NCI-H524 (cell line): Measurements from ENCODE around the gene TRPV5.

Experiments used
- DNase-seq, 2 experiments: peaks; one replicate each; lab custom pipeline; 2025; lab: John Stamatoyannopoulos, UW

TRPV5 gene

DNA sequence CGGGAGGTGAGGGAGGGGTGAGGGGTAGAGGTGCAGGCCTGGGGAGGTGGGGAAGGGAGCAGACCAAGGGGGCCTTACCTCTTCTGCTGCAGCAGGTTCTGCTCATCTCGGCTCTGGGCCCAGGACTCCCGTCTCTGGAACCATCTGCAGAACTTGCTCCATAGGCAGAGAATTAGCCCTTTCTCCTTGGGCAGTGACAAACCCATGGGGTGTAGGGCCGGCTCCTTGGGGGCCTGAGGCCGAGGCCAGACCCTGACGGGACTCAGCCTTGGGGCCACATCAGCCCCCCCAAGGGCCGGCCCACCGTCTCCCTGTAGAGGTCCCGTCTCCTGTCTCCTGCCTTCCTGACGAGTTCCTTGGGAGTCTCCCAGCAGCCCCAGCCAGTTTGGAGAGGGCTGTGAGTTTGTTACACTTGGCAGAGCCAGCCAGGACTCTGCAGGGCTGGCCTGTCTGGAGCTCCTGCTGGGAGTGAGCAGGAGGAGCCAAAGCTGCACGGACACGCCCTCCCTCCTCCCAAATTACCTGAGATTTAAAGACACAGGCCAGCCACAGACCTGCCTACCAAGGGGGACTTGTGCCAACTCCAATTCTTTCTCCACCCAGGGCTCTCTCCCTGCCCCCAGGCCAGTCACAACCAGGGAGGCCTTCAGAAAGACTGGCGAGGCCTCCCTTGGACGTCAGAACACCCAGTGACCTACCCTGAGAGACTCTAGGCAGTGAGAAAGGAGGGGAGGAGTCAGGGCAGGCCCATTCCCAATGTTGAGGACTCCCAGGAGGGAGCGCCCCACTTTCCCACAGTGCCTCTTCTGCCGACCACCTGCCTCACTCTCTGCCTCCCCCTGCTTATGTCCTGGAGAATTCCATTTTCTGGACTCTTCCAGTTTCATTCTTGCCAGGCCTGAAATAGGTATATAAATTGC lies 48.0 kb downstream of the TRPV5 start, which contains the start of gene TRPV6:
TRPV6 (minus strand) TSS at position 435 of the 920 bp plus-strand sequence.
- DNase-seq: peak in 1 of 2 experiments; percentile 2

DNA sequence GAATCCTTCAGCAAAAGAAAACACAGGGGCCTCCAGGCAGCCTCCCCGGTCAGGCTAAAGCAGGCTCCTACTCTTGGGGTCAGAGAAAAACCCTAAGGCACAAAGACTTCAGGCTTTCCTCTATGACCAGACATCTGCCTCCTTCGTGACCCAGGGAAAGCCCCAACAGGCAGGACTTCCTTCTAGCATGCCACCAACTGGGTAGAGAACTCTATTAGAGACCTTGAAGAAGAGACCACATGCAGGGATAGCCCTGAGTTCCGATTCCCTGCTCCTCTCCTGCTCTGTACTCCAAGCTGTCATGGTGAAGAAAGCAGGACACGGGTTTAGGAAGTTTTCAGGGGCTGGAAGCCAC lies 49.3 kb downstream of the TRPV5 start:
- DNase-seq: no peak

GRCh38 chr7:142883571-142884285 lies 49.8 kb downstream of the TRPV5 start:
- DNase-seq: no peak

DNA sequence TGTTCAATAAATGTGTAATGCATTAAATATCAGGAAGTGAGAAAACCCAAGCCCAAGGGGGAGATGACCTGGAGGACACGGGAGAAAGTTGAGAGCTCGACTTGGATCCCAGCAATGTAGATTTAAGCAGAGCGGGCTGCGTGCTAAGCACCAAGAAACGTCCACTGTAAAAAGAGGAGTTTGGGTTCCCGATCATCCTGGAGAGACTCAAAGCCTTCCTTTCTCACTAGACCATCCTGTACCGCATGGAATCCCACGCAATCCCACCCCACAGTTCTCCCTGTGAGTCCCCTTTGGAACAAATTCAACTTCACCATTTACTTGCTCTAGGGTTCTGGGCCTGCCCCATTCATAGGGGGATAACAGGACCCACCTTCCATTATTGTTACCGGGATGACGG lies 50.4 kb downstream of the TRPV5 start:
- DNase-seq: no peak

DNA sequence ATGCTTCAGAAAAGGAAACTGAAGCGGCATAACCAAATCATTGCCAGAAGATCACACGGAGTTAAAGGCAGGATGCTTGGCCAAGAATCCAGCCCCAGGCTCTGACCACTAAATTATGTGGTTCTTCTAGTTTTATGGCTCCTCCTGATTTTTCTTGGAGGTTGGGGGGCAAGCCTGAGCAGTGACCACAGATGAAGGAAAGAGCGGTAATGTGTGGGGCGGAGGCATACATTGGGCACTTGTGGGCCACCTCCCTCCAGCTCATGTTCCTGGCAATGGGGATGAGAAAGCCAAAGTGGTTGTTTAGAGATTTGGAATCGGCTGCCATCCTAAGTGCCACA lies 51.2 kb downstream of the TRPV5 start:
- no peak for DNase-seq

DNA sequence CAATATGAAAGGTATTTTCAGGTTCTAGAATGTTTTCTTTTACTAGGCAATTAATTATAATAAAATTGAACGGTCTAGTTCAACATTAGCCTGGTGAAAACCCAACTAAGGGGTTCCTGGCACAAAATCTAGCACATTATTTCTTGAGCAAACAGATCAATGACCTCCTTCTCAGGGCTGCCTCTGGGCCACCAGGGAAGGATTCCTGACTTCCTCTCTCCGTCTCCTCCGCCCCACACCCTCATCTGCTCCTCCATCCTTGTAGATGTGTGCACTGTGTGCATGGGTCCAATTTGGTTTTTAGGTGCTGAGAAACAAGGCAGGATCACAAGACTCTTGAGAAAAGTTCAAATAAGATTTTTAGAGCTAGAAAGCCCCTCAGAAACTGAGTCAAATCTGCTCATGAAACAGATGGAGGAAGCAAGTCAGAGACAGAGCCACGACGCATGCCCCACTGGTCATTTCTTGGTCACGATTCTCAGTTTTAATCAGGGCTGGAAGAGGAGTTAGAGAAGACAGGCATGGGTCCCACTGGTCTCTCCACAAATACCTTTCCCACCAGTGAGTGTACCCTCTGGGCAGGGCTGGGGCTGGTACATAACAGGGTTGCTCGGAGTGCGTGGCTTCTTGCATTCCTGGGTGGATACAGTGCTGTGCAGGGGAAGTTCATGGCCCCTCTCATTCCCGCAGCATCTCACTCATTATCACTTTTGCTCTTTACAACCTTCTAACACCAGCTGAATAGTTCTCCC lies 51.8 kb downstream of the TRPV5 start:
- DNase-seq: no peak

GRCh38 chr7:142880876-142881505 lies 52.6 kb downstream of the TRPV5 start:
- peak in 1 of 2 experiments; percentile 3 for DNase-seq

GRCh38 chr7:142879060-142879459 lies 54.5 kb downstream of the TRPV5 start:
- no peak for DNase-seq

- no peak for DNase-seq
Observed at GRCh38 chr7:142878315-142878714, 55.2 kb downstream of the TRPV5 start.

- no peak for DNase-seq
Observed at GRCh38 chr7:142876991-142877910, 56.3 kb downstream of the TRPV5 start.

- DNase-seq: no peak
Observed at GRCh38 chr7:142876236-142876960, 57.1 kb downstream of the TRPV5 start.

- DNase-seq: peak in 1 of 2 experiments; percentile 25
Observed at GRCh38 chr7:142875456-142875855, 58.1 kb downstream of the TRPV5 start.

DNA sequence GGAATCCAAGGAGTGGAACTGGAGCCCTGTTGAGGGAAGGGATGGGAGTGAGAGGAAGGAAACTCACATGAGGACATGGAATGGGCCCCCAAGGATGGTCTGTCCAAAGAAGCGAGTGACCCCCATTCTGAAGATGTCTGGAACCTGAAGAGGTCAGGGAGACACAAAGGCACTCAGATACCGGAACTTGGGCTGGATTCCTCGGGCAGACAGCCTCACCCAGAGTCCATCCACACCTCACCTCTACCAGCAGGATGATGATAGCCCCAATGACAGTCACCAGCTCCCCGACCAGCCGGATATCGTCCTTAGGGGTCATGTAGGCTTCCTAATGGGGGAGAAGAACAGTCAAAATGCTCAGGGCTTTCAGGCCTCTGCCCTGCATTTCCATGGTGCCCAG lies 58.7 kb downstream of the TRPV5 start:
- DNase-seq: no peak

GRCh38 chr7:142874409-142874808 lies 59.1 kb downstream of the TRPV5 start:
- no peak for DNase-seq

GRCh38 chr7:142873871-142874270 lies 59.7 kb downstream of the TRPV5 start:
- DNase-seq: no peak

GRCh38 chr7:142873281-142873784 lies 60.2 kb downstream of the TRPV5 start:
- peak in 1 of 2 experiments; percentile 22 for DNase-seq

DNA sequence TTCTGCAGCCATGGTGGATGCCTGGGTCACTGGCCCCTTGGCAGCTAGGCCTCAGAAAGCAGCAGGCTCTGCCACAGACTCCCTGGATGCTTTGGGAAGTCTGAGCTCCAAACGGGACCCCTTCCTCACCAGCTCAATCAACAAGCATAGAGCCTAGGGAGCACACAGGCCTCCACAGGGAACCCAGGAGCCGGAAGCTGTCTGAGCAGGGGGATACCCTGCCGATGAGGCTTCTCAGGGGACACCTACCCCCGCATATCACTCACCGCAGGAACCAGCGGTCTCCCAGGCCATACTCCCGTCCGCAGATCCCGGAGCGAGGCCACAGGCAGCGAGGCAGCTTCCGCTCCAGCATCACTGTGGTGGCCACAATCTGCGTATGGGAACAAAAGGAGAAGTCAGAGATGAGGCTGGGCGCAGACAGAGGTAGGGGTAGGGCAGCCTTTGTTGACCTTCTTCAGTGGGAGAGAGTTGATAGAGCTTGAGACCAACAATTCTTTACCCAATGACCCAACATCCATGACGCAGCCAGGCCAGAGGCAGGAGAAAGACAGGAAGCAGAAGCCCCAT lies 61.4 kb downstream of the TRPV5 start:
- no peak for DNase-seq

DNA sequence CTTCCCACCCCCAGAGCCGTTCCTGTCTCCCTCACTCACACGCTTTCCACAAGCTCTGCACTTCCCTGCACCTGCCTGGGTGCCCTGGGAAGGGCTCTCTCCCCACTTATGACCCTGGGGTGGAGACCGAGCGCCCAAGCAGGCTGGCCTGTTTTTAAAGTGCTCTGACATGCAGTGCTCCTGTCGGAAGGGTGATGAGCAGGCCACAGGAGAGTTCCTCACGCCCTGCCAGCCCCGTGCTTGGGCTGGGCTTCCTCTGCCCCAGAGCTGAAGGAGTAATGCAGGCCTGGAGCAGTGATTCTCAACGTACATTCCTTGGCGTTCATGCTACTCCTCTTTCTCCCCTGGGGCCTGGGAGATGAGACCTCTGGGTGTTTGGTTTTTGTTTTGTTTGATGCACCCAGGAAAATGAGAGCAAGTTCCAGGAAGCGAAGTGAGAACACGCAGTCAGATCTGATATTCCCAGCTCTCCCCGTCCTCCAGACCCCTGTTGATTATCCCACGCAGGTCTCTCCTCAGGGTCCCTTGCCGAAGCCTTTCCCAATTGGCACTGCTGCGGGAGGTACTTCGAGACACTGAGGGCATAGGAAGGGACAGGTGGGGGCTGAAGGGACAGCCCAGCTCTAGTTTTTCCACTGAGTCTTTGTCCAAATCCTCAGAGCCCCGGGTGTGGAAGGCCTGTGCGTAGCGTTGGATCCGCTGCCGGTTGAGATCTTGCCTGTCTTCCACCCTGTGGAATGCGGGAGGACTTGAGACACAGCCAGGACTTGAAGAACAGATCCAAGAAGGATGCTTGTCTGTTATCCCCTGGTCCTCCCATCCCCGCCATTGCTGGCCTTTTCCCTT lies 62.1 kb downstream of the TRPV5 start:
- DNase-seq: no peak
